GM12878 (cell line): Measurements from ENCODE around the gene MORC4. TPM values are rescaled to one million over a fixed set of nuclear protein-coding genes. Genes with fewer than 3 reads are reported as not detected.

ENCODE experiments used
- CEBPB ChIP-seq, 2 experiments: fragments of 150-350 bp in 1 of 2; IDR thresholded peaks; 2 replicates each; pipeline ENCODE4 v1.6.1; 2012 to 2014; ENCODE audit warnings: low read depth in 2 of 2, low read length in 2 of 2, borderline replicate concordance in 1 of 2, inconsistent platforms in 1 of 2
- JUNB ChIP-seq: IDR thresholded peaks from 2 replicates; pipeline ENCODE4 v1.6.1; 2016; ENCODE audit warnings: antibody characterized with exemption, mild to moderate bottlenecking
- NR2F1 ChIP-seq: fragments of 450-650 bp; conservative IDR thresholded peaks from 2 replicates; pipeline ENCODE4 v1.6.1; 2017; ENCODE audit warnings: mild to moderate bottlenecking
- RAD21 ChIP-seq: IDR thresholded peaks from 2 replicates; pipeline ENCODE4 v1.6.1; 2011; ENCODE audit warnings: mild to moderate bottlenecking, low read depth, low read length, moderate library complexity; ENCODE audit not compliant: insufficient read depth
- RAD51 ChIP-seq: fragments of 450-650 bp; IDR thresholded peaks from 2 replicates; pipeline ENCODE4 v1.6.1; 2016; ENCODE audit warnings: moderate library complexity, mild to moderate bottlenecking, inconsistent platforms
- RUNX3 ChIP-seq: IDR thresholded peaks from 2 replicates; pipeline ENCODE4 v1.6.1; 2012; ENCODE audit warnings: low read length, inconsistent platforms
- SP1 ChIP-seq: IDR thresholded peaks from one replicate; pipeline ENCODE4 v1.6.1; 2011; ENCODE audit warnings: low read depth, low read length
- polyA plus RNA-seq, 11 experiments: library from polyadenylated mRNA; depleted of rRNA in 4 of 11; unstranded in 6 of 11; stranded (reverse) in 5 of 11; fragments of >200 nt; fragmentation: Nextera tagmentation in 4 of 11; fragmentation: Illumina TruSeq in 1 of 11; extraction: Ambion mirVana in 4 of 11; extraction: Trizol in 1 of 11; gene quantifications; 1 replicate in 1 of 11; 2 replicates in 10 of 11; pipeline versions ENCODE4 v1.2.1 to v1.2.3, GENCODE V29; 2011 to 2016; ENCODE audit warnings: inconsistent platforms in 2 of 11, missing spikeins in 2 of 11, low read depth in 1 of 11
- total RNA-seq, 4 experiments: library from RNA; depleted of rRNA in 3 of 4; stranded (reverse); fragments of >200 nt in 3 of 4; fragmentation: Illumina TruSeq in 1 of 4; extraction: Trizol in 1 of 4; gene quantifications; 2 replicates each; pipeline versions ENCODE4 v1.2.1 to v1.2.3, GENCODE V29; 2013 to 2021
- TF ChIP-seq, protein P1 (sequence below): fragments of 450-650 bp; formaldehyde crosslinking; IDR thresholded peaks from 2 replicates; pipeline ENCODE4 v1.4.0; 2020; ENCODE audit warnings: mild to moderate bottlenecking, moderate library complexity
- TF ChIP-seq, protein P2 (sequence below): fragments of 450-650 bp; IDR thresholded peaks from 2 replicates; pipeline ENCODE4 v1.6.1; 2016; ENCODE audit warnings: mild to moderate bottlenecking, moderate library complexity, borderline replicate concordance

MORC4 gene
- total and polyA plus RNA-seq, 10 of the 15 experiments (the other 5 are each of a cell fraction or from before 2014, with no cell fraction given), result 0.03 to 0.65 (median 0.26) TPM

DNA sequence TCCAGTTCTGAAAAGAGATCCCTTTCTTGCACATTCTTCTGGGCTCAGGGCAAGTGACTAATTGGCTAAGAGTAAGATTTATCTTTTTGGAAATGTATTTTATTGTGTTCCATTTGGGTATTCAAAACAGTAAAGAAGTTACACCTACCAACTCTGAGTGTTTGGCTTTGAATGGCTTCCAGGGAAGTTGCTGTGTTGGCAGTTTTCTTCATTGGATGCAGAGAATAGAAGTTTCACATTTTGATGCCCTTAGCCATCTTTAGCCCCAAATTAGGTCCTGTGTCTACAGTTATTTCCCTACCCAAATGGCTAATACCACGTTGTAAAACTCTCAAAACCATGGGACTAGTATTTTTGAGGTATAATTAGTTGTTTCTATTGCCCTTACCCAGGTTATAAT is 29.7 kb upstream of the MORC4 start (continued):
- TF ChIP-seq, protein P1, sequence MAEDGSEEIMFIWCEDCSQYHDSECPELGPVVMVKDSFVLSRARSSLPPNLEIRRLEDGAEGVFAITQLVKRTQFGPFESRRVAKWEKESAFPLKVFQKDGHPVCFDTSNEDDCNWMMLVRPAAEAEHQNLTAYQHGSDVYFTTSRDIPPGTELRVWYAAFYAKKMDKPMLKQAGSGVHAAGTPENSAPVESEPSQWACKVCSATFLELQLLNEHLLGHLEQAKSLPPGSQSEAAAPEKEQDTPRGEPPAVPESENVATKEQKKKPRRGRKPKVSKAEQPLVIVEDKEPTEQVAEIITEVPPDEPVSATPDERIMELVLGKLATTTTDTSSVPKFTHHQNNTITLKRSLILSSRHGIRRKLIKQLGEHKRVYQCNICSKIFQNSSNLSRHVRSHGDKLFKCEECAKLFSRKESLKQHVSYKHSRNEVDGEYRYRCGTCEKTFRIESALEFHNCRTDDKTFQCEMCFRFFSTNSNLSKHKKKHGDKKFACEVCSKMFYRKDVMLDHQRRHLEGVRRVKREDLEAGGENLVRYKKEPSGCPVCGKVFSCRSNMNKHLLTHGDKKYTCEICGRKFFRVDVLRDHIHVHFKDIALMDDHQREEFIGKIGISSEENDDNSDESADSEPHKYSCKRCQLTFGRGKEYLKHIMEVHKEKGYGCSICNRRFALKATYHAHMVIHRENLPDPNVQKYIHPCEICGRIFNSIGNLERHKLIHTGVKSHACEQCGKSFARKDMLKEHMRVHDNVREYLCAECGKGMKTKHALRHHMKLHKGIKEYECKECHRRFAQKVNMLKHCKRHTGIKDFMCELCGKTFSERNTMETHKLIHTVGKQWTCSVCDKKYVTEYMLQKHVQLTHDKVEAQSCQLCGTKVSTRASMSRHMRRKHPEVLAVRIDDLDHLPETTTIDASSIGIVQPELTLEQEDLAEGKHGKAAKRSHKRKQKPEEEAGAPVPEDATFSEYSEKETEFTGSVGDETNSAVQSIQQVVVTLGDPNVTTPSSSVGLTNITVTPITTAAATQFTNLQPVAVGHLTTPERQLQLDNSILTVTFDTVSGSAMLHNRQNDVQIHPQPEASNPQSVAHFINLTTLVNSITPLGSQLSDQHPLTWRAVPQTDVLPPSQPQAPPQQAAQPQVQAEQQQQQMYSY (CRISPR knock-in tag), result no peak
- TF ChIP-seq NR2F1 (no peak), JUNB (no peak), RAD21 (no peak), RUNX3 (no peak), SP1 (no peak), RAD51 (no peak), CEBPB (IDR thresholded peaks at IDR 0.05; ENCODE audit: borderline replicate concordance in 1 of 2, low read depth in 2 of 2, low read length in 2 of 2) (no peak)
- TF ChIP-seq, protein P2, sequence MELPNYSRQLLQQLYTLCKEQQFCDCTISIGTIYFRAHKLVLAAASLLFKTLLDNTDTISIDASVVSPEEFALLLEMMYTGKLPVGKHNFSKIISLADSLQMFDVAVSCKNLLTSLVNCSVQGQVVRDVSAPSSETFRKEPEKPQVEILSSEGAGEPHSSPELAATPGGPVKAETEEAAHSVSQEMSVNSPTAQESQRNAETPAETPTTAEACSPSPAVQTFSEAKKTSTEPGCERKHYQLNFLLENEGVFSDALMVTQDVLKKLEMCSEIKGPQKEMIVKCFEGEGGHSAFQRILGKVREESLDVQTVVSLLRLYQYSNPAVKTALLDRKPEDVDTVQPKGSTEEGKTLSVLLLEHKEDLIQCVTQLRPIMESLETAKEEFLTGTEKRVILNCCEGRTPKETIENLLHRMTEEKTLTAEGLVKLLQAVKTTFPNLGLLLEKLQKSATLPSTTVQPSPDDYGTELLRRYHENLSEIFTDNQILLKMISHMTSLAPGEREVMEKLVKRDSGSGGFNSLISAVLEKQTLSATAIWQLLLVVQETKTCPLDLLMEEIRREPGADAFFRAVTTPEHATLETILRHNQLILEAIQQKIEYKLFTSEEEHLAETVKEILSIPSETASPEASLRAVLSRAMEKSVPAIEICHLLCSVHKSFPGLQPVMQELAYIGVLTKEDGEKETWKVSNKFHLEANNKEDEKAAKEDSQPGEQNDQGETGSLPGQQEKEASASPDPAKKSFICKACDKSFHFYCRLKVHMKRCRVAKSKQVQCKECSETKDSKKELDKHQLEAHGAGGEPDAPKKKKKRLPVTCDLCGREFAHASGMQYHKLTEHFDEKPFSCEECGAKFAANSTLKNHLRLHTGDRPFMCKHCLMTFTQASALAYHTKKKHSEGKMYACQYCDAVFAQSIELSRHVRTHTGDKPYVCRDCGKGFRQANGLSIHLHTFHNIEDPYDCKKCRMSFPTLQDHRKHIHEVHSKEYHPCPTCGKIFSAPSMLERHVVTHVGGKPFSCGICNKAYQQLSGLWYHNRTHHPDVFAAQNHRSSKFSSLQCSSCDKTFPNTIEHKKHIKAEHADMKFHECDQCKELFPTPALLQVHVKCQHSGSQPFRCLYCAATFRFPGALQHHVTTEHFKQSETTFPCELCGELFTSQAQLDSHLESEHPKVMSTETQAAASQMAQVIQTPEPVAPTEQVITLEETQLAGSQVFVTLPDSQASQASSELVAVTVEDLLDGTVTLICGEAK, result no peak
